WI38 (cell line): ENCODE data around the gene NCKIPSD.

Experiments
- H3K4me3 ChIP-seq: 2 replicates; pipeline ENCODE4 v1.5.1; 2011; ENCODE audit warnings: low read depth, mild to moderate bottlenecking, control low read depth, low read length
- CTCF ChIP-seq: IDR thresholded peaks from 2 replicates; pipeline ENCODE4 v1.5.1; 2012; ENCODE audit warnings: low read depth, mild to moderate bottlenecking, control low read depth, low read length

Gene NCKIPSD

DNA sequence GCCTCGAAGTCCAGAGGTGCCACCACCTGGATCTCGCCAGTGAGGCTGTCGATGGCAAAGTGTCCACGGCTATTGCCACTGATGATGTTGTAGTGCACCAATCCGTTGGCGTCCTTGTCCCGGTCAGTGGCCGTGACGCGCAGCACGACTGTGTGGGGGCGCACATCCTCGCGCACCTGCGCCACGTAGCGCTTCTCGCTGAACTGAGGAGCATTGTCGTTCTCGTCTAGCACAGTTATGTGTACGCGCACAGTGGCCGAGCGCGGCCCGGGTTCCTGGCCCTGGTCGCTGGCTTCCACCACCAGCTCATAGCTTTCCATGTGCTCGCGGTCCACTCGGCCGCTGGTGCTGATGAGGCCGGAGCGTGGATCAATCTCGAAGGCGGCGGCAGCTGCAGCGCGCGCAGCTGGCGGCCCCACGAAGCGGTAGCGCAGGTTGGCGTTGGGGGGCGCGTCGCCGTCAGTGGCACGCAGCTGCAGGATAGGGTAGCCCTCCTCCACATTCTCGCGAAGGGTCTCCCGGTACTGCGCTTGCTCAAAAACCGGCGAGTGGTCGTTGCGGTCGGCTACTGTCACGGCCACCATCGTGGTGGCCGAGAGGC is 24.8 kb downstream of the NCKIPSD start:
- H3K4me3 ChIP-seq = no peak overlapping the region
- TF ChIP-seq CTCF = no peak

- no peak for TF ChIP-seq CTCF
- no peak overlapping the region for H3K4me3 ChIP-seq
These were observed 28.9 kb downstream of the NCKIPSD start for GRCh38 chr3:48656841-48657281.

DNA sequence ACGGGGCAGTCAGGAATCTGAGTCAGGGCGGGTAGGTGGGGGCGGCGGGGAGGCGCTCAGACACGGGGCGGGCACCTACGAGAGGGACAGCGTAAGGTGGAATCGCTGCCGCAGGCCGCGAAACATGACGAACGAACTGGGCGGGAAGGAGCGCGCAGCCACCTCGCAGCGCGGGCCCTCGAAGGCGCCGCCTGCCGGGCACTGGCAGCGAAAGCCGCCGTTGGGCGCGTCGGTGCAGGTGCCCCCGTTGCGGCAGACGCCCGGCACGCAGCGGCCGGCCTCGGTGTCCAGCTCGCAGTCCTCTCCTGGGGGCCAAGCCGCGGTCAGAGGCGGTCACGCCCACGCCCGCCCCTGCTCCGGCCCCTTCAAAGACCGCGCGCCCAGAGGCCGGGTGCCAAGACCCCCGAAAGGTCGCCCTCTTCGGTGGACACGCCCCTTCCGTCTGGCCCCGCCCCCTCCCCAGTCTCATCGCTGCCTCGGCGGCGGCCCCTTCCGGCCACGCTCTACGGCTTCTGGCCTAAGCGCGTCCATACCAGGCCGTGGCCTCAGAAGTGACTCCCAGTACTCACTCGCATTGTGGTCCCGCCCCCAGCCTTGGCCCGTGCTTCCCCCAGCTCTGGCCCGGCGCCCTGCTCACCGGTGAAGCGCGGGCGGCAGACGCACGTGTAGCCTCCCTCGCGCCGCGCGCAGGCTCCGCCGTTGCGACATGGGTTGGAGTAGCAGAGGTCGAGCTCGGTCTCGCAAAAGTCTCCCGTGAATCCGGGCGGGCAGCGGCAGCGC is 29.5 kb downstream of the NCKIPSD start:
- TF ChIP-seq CTCF = peak; percentile 46
- peak overlapping the region; percentile 43 for H3K4me3 ChIP-seq

- no peak for TF ChIP-seq CTCF
- peak overlapping the region; percentile 43; the same call in 1 of the 2 replicates for H3K4me3 ChIP-seq
These were observed 30.1 kb downstream of the NCKIPSD start for GRCh38 chr3:48655606-48656005.

DNA sequence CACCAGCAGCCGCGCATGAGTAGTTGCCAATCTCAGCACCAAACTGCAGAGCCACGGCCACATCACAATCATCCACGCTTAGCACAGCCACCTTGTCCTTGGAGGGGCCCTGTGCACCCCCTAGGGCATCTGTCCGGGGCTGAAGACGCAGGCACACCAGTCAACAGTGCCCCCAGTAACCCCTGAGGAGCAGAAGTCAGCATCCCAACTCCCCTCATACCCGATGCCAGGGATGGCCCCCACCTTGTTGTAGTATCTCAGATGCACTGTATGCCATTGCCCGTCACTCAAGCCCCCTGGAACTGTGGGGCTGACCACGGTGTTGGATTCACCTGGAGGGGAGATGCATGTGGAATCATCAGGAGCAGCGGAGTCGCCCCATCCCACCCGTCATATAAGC is 30.7 kb downstream of the NCKIPSD start:
- H3K4me3 ChIP-seq = no peak overlapping the region
- no peak for TF ChIP-seq CTCF

- H3K4me3 ChIP-seq = no peak overlapping the region
- no peak for TF ChIP-seq CTCF
These were observed 32.6 kb downstream of the NCKIPSD start for GRCh38 chr3:48652923-48653715.

GRCh38 chr3:48651771-48652170 is 33.9 kb downstream of the NCKIPSD start:
- no peak overlapping the region for H3K4me3 ChIP-seq
- TF ChIP-seq CTCF = no peak
